Measurements from ENCODE around the gene DGKG.

The DGKG gene

GRCh38 chr3:186132487-186132886 is 229.5 kb downstream of the DGKG start:
- no peak for DNase-seq

- DNase-seq, result no peak
These were observed 232.8 kb downstream of the DGKG start for GRCh38 chr3:186129206-186129605.

DNA sequence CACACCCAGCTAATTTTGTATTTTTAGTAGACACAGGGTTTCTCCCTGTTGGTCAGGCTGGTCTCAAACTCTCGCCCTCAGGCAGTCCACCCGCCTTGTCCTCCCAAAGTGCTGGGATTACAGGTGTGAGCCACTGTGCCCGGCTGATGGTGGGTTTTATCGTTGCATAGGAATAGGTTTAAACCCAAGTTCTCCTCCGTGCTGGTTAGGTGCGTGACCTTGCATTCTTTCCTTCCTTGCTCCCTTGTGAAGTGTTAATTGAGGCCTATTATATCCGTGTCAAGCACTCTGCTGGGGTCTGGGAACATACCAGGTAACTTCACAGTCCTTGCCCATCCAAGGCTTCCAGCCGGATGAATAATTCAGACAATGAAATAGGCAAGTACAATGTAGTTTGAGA is 233.9 kb downstream of the DGKG start:
- DNase-seq, result no peak

DNA sequence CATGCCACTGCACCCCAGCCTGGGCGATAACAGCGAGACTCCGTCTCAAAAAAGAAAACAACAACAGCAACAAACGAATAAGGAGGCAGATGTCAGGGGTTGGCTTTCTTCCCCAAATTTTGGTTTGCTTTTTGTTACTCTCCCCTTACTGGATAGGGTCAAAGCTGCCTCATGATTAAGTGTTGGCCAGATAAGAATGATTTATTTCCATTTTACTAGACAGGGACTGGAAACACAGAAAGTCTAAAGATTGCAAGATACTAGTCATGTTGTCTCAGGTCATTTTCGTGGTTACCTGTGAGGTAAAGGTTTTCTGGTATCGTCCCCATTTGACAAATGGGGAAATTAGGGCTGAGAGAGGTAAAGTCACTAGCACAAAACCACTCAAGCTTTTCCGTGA is 234.6 kb downstream of the DGKG start:
- DNase-seq, result no peak

DNA sequence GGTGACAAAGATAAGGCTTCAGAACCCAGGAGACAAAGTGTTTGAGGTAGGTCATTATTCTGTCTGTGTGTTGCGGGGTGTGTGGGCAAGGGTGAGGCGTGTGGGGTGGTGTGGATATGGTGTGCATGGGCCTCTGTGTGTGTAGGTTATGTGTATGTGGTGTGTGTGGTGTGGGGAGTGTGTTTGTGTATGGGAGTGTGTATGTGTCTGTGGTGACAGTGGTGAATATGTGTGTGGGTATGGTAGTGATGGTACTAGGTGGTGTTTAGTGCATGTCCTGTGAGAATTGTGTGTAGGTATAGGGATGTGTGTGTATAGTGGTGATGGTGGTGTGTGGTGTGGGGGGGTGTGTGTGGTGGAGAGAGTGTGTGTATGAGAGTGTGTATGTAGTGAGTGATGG is 236.9 kb downstream of the DGKG start:
- no peak for DNase-seq

DNA sequence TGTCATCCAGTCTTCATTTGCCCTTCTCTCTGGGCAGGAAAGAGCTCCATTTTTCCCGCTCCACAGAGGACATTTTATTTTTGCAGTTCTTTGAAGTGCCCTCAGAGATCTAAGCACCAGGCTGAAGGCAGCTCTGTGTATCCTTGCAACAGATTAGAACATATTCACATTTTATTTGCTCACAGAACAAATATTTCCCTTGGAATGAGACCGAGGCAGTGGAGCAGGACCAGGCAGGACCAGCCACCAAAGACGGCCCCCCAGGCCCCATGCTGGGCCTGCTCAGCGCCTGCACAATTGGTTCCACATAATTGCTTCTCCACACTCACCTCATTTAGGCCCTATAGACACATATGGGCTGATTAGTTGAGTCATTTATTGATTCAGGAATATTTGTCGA is 237.4 kb downstream of the DGKG start:
- DNase-seq, result no peak

DNA sequence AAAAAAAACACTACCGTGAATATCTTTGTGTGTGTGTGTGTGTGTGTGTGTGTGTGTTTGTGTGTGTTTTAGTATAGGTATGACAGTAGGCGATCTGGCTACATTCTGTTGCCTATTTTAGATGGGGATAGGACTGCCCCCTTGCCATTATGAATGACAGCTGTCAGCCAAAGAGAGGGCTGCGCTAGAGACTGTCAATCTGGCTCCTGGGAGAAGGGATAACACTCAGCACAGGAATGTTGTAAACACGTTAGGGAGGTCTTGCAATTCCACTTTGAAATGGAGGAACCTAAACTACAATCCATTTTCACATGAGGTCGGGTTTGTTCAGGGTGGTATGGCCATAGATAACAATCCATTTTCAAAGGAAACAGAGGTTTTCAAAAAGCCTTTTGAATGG is 239.0 kb downstream of the DGKG start:
- no peak for DNase-seq

- DNase-seq, result no peak
These were observed 240.1 kb downstream of the DGKG start for GRCh38 chr3:186121968-186122367.

GRCh38 chr3:186121278-186121677 is 240.8 kb downstream of the DGKG start:
- DNase-seq, result no peak

DNA sequence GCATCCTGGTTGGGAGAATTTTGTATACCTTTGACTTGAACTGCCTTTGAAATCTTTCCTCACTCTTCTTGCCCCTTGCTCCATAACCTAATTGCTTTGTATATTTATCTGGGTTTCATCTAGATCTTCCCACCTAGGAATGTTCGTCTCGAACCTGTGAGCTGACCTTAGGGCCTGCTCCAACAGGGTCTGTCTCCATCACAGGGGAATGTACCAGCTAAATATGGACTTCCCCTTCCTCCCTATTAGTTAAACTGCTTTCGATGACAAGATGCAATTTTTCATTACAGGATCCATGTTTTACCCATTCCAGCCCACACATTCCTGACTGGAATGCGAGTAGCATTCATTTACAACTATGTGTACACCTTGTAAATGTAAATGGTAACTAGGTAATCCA is 242.5 kb downstream of the DGKG start:
- no peak for DNase-seq

- DNase-seq, result no peak
These were observed 243.3 kb downstream of the DGKG start for GRCh38 chr3:186118692-186119091.

DNA sequence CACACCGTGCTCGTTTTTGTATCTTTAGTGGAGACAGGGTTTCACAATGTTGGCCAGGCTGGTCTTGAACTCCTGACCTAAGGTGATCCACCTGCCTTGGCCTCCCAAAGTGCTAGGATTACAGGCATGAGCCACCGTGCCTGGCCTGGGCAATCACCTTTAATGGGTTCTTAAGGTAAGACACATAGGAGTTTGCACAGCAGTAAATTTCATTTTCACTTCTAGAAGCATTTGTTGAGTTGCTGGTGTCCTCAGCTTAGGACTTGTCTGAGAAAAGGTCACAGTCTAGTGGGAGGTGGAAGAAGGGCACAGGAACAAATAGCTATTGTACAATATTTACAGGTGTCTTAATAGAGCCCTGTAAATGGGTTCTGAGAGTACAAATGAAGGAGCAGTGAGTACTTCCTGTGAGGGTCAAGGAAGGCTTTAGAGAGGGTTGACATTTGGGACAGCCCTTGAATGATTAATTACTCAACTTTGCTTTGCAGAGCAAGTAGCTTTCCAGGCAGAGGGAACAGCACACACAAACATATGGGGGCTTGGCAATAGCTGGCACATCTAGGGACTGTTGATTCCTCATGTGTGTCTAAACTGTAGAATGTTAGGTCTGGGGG is 244.4 kb downstream of the DGKG start:
- DNase-seq, result no peak

GRCh38 chr3:186115239-186115996 is 246.6 kb downstream of the DGKG start:
- DNase-seq, result no peak

DNA sequence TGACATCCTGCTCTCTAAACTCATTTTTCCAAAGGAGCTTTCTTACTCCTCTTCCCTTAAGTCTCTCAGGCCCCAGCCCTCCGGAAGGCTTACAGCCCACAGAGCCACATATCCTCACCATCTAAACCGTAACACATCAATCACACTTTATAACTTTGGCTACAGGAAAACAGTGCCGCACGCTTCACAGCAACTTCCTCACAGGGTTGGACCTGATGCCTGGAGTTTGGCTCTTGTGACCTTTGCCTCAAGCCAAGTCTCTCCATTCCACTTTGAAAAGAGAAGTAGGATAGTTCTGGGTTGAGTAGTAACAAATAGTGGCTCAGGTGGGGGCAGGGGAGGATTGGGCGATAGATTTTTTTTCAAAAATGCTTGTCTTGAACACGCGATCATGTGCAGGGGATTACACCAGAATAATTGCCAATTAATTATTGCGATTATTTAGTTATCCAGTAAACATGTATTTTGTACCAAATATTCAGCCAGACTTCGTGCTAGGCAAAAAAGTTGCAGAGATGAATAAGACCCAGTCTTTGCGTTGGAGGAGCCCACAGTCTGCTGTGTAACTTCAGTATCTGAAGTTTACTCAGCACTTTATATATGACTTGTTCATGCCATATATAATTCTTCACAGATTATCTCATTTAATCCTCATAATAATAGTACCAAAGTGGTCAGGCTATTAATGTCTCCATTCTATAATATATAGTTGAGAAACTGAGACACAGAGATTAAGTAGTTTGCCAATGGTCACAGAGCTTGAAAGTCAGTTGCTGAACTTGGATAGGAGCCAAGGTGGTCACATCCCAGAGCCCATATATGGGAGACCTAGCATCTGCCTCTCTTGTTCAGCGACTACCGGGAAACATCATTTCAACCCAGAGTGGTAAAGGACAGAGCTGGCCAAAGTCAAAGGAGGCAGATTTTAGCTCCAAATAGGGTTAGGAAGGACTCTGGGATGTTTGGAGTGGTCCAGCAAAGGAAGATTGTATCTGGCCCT is 250.8 kb downstream of the DGKG start:
- DNase-seq, result peak; percentile 21

DNA sequence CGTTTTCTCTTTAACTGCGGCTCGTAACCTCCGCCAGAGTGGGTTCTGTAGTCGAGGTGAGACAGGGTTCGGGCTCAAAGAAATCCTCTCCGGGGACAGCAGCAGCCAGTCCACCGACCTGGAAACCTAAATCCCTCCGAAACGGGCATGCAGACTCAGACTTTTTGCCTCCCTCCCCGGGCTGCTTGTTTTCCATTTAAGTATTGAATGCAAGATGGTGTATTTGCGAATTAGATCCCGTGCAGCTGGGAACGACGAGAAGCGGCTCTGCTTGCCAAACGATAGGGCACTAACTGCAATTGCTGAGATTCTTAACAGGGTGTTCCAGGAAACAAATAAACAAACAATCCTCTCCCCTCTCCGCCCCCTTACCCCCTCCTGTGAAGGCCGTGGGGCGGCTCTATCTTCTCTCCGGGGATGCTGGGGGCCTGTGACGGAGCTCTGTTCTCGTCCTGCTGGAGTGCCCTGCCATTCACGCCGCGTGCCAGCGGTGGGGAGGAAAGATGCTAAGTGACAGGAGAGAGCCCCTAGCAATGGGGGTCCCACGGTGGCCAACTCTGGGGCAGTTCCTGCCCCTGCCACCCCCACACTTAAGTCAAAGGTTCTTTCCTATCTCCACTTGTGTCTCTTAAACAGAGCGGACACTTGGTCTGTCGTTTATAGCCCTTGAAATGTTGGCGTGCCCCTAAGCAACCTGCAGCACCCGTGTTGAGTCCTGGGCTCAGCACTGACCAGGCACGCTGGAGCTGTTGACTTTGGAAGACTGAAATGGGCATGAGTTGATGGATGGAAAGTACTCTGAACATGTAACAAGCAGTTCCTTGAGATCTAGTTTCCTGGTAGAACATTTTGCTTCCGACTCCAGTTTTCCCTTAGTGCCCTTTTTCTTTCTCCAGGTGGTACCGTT is 251.9 kb downstream of the DGKG start:
- DNase-seq, result no peak

- DNase-seq, result peak; percentile 95
These were observed 252.8 kb downstream of the DGKG start, which contains the start of gene ETV5 for GRCh38 chr3:186108941-186109865. ETV5 (minus strand) TSS chr3:186109089; CDS start chr3:186105868, 3,221 bp downstream.

DNA sequence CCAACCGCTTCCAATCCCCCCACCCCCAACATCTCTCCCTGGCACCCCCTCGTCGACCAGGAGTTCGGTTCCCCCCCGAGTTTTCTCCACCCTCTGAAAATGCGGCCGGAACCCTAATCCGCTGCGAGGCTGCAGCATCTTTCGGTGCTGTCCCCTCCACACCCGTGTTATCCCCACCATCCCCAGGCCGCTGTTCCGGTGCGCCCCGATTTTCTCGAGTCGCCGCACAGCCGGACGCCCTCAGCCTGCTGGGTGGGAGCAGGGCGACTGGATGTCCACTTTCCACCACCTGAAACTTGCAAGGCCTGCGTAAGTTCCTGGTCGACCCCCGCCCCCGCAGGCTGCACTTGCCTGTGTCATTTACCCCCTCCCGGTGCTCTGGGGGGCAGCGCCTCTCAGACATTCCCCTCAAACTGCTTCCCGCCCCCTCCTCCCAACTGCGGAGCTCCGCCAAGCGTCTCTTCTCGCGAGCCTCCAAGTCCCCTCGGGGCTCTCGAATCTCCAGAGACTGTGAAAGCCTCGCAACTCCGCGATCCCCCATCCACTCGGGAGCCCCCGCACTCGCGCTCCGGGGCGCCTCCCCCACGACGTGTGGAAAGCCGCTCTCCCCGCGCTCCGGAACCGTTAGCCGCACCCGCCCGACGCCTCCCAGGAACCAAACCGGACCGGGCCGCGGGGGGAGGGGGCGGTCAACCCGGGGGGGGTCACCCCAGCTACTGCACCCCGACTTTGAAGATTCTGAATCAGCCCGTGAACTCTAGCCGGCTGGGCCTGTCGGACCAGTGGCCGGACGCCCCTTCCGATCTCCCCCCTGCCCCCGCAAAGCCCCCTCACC is 253.7 kb downstream of the DGKG start:
- DNase-seq, result peak; percentile 11

DNA sequence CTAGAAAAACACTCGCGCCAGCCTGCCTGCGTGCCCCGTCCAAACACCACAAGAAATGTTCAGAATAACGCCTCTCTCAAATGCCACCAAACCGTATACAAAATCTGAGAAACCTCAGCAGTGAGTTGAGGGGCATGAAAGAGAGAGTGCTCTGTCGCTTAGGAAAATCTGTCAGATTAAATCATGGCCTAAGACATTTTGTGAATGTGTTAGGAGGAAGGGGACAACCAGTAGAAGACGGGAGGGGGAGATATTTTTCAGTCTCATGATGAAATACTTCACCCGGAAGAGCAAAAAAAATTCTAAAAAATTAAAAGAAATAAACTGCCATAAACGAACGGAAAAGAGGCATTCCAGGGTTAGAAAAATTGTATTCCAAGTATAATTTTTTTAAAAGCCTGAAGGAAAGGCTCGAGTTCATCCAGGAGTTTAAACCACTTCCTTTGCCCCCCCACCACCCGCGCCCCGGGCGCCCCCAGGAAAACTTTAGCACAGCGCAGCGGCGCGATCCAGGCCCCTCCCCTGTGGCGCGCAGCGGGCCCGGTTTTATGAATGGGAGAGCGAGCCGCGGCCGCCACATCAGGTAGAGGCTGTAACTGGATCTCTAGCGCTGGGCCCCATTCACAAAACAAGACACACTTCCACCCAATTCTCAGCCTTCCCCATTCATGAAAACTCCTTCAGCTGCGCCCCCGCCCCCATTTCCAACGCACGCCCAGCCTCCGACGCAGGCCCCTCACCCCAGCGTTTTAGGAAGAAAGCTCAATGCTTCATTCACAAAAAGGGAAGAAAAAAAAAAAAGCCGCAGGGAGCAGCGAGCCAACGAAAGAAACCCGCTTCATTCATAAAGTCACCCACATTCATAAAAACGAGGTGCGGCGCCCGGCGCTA is 254.6 kb downstream of the DGKG start:
- DNase-seq, result peak; percentile 41

- DNase-seq, result no peak
These were observed 256.5 kb downstream of the DGKG start for GRCh38 chr3:186105543-186105942.

Data from stimulated activated CD4-positive, alpha-beta T cell treated with anti-CD3 and anti-CD28 coated beads, Interleukin-4, amount 100 ng/mL, for 24 hours (primary cell).